SU-DHL-6 (cell line): ENCODE data around the gene ADAMTS8.

Source experiments
- H2AFZ ChIP-seq: fragments of 200-600 bp; sonication (generic); 2 replicates; pipeline ENCODE4 v1.6.1; 2014; ENCODE audit warnings: low read depth, mild to moderate bottlenecking, moderate library complexity, mixed read lengths, antibody characterized with exemption, low read length; ENCODE audit not compliant: severe bottlenecking
- H3F3A ChIP-seq: fragments of 200-600 bp; shearing (Covaris generic); 2 replicates; pipeline ENCODE4 v1.6.0; 2016; ENCODE audit warnings: antibody characterized with exemption, mild to moderate bottlenecking; ENCODE audit not compliant: insufficient read depth
- H3K27ac ChIP-seq: fragments of 200-600 bp; sonication (generic); 2 replicates; pipeline ENCODE4 v1.5.1; 2016; ENCODE audit warnings: low read depth, mild to moderate bottlenecking, low read length, moderate library complexity, mixed read lengths
- H3K27me3 ChIP-seq: fragments of 200-600 bp; sonication (generic), shearing (Covaris generic); 2 replicates; pipeline ENCODE4 v1.6.0; 2014; ENCODE audit warnings: mild to moderate bottlenecking, low read length
- H3K36me3 ChIP-seq: fragments of 200-600 bp; sonication (generic); 2 replicates; pipeline ENCODE4 v1.6.1; 2014; ENCODE audit warnings: mild to moderate bottlenecking, low read length, mixed read lengths
- H3K4me2 ChIP-seq: fragments of 300-600, 200-600 bp; shearing (Covaris generic), sonication (generic); 2 replicates; pipeline ENCODE4 v1.6.0; 2014; ENCODE audit warnings: low read length, low read depth, mild to moderate bottlenecking; ENCODE audit not compliant: poor library complexity, severe bottlenecking
- H3K4me3 ChIP-seq: fragments of 200-600 bp; sonication (generic); 2 replicates; pipeline ENCODE4 v1.5.1; 2014; ENCODE audit warnings: antibody characterized with exemption, low read length, mild to moderate bottlenecking, mixed read lengths; ENCODE audit not compliant: insufficient read depth, poor library complexity, severe bottlenecking
- H3K79me2 ChIP-seq: fragments of 200-600 bp; sonication (generic); 2 replicates; pipeline ENCODE4 v1.6.1; 2014; ENCODE audit warnings: mild to moderate bottlenecking, low read length, moderate library complexity; ENCODE audit not compliant: insufficient read depth
- H3K9ac ChIP-seq: fragments of 200-600 bp; sonication (generic); 2 replicates; pipeline ENCODE4 v1.7.0; 2014; ENCODE audit warnings: mild to moderate bottlenecking, low read length
- H3K9me2 ChIP-seq: fragments of 200-600 bp; sonication (generic); replicated peaks from 2 replicates; pipeline ENCODE4 v1.6.1; 2014; ENCODE audit warnings: low read length; ENCODE audit not compliant: insufficient read depth
- H3K9me3 ChIP-seq: fragments of 200-600 bp; sonication (generic); 2 replicates; pipeline ENCODE4 v1.6.1; 2014; ENCODE audit warnings: low read length, mixed read lengths; ENCODE audit not compliant: insufficient read depth
- H4K20me1 ChIP-seq: fragments of 200-600 bp; sonication (generic); 2 replicates; pipeline ENCODE4 v1.6.1; 2014; ENCODE audit warnings: low read depth, mild to moderate bottlenecking, antibody characterized with exemption, low read length, moderate library complexity, mixed read lengths
- CTCF ChIP-seq: fragments of 200-600 bp; sonication (generic); IDR thresholded peaks from one replicate; pipeline ENCODE4 v1.5.1; 2017; ENCODE audit warnings: antibody characterized with exemption, mild to moderate bottlenecking, low read length, moderate library complexity; ENCODE audit not compliant: insufficient read depth, poor library complexity, severe bottlenecking
- EZH2phosphoT487 ChIP-seq: fragments of 200-600 bp; sonication (generic), shearing (Covaris generic); conservative IDR thresholded peaks from 2 replicates; pipeline ENCODE4 v1.6.1; 2018; ENCODE audit warnings: mild to moderate bottlenecking, antibody characterized with exemption, low read length, moderate library complexity, mixed read lengths

Gene ADAMTS8

GRCh38 chr11:130473795-130474377 is 45.5 kb upstream of the ADAMTS8 start:
- H3K79me2 ChIP-seq: no peaks in the 10 kb centered on the region
- no peaks in the 10 kb centered on the region for H3K36me3 ChIP-seq
- H3F3A ChIP-seq: no peaks in the 10 kb centered on the region
- H3K27ac ChIP-seq: no peak overlapping the region
- H3K9me2 ChIP-seq: no peaks in the 10 kb centered on the region
- no peaks in the 10 kb centered on the region for H4K20me1 ChIP-seq
- no peaks in the 10 kb centered on the region for H3K9me3 ChIP-seq
- TF ChIP-seq CTCF: no peak
- no peak for TF ChIP-seq EZH2phosphoT487
- H3K4me3 ChIP-seq: no peak overlapping the region
- H3K27me3 ChIP-seq: no peaks in the 10 kb centered on the region
- H3K9ac ChIP-seq: no peak overlapping the region
- no peak overlapping the region for H2AFZ ChIP-seq
- H3K4me2 ChIP-seq: no peak overlapping the region

- H4K20me1 ChIP-seq: no peaks in the 10 kb centered on the region
- H3K9me3 ChIP-seq: no peaks in the 10 kb centered on the region
- no peak for TF ChIP-seq CTCF
- no peak for TF ChIP-seq EZH2phosphoT487
- no peak overlapping the region for H3K9ac ChIP-seq
- no peak overlapping the region for H2AFZ ChIP-seq
- H3K36me3 ChIP-seq: no peaks in the 10 kb centered on the region
- no peaks in the 10 kb centered on the region for H3F3A ChIP-seq
- H3K79me2 ChIP-seq: no peaks in the 10 kb centered on the region
- no peak overlapping the region for H3K4me2 ChIP-seq
- H3K4me3 ChIP-seq: no peak overlapping the region
- no peaks in the 10 kb centered on the region for H3K9me2 ChIP-seq
- no peaks in the 10 kb centered on the region for H3K27me3 ChIP-seq
- H3K27ac ChIP-seq: no peak overlapping the region
Measured at GRCh38 chr11:130473056-130473794, 44.8 kb upstream of the ADAMTS8 start.

- H3K27me3 ChIP-seq: no peaks in the 10 kb centered on the region
- no peaks in the 10 kb centered on the region for H3K79me2 ChIP-seq
- no peak overlapping the region for H3K9ac ChIP-seq
- H3K4me3 ChIP-seq: no peak overlapping the region
- H3K27ac ChIP-seq: no peak overlapping the region
- no peaks in the 10 kb centered on the region for H3K36me3 ChIP-seq
- H3K9me3 ChIP-seq: no peaks in the 10 kb centered on the region
- H2AFZ ChIP-seq: no peak overlapping the region
- no peaks in the 10 kb centered on the region for H3F3A ChIP-seq
- H3K9me2 ChIP-seq: no peaks in the 10 kb centered on the region
- H4K20me1 ChIP-seq: no peaks in the 10 kb centered on the region
- no peak for TF ChIP-seq EZH2phosphoT487
- no peak for TF ChIP-seq CTCF
- H3K4me2 ChIP-seq: no peak overlapping the region
Measured at GRCh38 chr11:130472434-130472961, 44.1 kb upstream of the ADAMTS8 start.
